Colonic mucosa (tissue), 4 donors: Measurements from ENCODE around the gene STAU1. TPM values are rescaled to one million over a fixed set of nuclear protein-coding genes. Genes with fewer than 3 reads are reported as not detected.

Experiments used
- DNase-seq: peaks from one replicate; pipeline ENCODE4 v3.0.0-alpha.2; 2020
- H3K27ac ChIP-seq: fragments of 200-600 bp; one replicate; pipeline ENCODE4 v1.8.0; 2021
- H3K27me3 ChIP-seq: fragments of 200-600 bp; one replicate; pipeline ENCODE4 v1.8.0; 2021
- H3K36me3 ChIP-seq: fragments of 200-600 bp; one replicate; pipeline ENCODE4 v1.8.0; 2021
- H3K4me1 ChIP-seq: fragments of 200-600 bp; one replicate; pipeline ENCODE4 v1.8.0; 2021; ENCODE audit warnings: mild to moderate bottlenecking
- H3K4me3 ChIP-seq: fragments of 200-600 bp; one replicate; pipeline ENCODE4 v1.8.0; 2021
- H3K9ac ChIP-seq, 2 donors: one replicate each; pipeline ENCODE4 v1.7.0; 2013; ENCODE audit warnings: control low read depth in 2 of 2, low read depth in 2 of 2, low read length in 2 of 2
- H3K9me3 ChIP-seq: fragments of 200-600 bp; one replicate; pipeline ENCODE4 v1.8.0; 2021
- intact Hi-C: fragments of 100-400 bp; cut with DNase I; formaldehyde crosslinking; loops from one replicate; pipeline ENCODE4 v1.14.1; 2022
- total RNA-seq, 2 donors: library from RNA; stranded (reverse); fragmentation: NEBNext Ultra II Directional in 1 of 2; extraction: Animal tissue kit (Norgen Biotek cat#: 25700) in 1 of 2; gene quantifications; one replicate each; pipeline ENCODE4 v1.2.1, GENCODE V29; 2021
- TF ChIP-seq, protein P1 (sequence below): fragments of 200-600 bp; IDR thresholded peaks from one replicate; pipeline ENCODE4 v1.8.0; 2022; ENCODE audit warnings: antibody characterized with exemption, mild to moderate bottlenecking
- donor health status: healthy.
- donor health status: DM: no; HTN: no; CAD: no.
- donor health status: DM: no; HTN: no; CAD: no.

Gene STAU1
- total RNA-seq, 2 donors from 2014 or later: 86.6 to 106 TPM

DNA sequence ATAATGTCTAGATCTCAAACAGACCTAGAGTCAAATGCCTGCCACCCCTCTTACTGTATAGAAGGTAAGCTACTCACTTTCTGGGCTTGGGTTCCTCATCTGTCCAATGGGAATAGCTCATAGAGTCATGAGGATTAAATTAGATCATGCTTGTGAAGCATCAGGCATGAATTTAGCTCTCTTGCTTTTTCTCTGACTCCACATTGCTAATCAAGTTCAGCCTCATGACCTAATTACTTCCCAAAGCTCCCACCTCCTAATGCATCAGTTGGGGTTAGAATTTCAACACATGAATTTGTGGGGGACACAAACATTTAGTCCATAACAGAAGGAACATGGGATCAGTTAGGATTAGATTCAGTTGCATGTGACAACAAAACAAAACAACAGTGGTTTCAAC lies 26.4 kb upstream of the STAU1 start:
- Histone ChIP-seq H3K9ac (no peak overlapping the region), H3K36me3 (no peaks in the 10 kb centered on the region), H3K4me1 (no peaks in the 10 kb centered on the region), H3K27me3 (no peaks in the 10 kb centered on the region), H3K4me3 (no peak overlapping the region), H3K9me3 (no peaks in the 10 kb centered on the region), H3K27ac (no peak overlapping the region)
- TF ChIP-seq, protein P1, sequence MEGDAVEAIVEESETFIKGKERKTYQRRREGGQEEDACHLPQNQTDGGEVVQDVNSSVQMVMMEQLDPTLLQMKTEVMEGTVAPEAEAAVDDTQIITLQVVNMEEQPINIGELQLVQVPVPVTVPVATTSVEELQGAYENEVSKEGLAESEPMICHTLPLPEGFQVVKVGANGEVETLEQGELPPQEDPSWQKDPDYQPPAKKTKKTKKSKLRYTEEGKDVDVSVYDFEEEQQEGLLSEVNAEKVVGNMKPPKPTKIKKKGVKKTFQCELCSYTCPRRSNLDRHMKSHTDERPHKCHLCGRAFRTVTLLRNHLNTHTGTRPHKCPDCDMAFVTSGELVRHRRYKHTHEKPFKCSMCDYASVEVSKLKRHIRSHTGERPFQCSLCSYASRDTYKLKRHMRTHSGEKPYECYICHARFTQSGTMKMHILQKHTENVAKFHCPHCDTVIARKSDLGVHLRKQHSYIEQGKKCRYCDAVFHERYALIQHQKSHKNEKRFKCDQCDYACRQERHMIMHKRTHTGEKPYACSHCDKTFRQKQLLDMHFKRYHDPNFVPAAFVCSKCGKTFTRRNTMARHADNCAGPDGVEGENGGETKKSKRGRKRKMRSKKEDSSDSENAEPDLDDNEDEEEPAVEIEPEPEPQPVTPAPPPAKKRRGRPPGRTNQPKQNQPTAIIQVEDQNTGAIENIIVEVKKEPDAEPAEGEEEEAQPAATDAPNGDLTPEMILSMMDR: no peak
- no peak for DNase-seq
- intact Hi-C loops: no loop called here

DNA sequence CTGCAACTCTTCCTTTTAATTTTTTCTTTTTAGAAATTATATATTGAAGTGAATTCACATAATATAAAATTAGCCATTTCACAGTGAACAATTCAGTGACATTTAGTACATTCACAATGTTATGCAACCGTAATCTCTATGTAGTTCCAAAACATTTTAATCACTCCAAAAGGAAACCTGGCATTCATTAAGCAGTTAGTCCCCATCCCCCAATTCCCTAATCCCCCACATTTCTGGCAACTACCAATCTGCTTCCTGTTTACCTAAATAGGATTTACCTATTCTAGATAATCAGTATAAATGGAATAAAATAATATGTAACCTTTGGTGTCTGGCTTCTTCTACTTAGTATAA lies 22.6 kb upstream of the STAU1 start:
- no peaks in the 10 kb centered on the region for H3K4me1 ChIP-seq
- no peaks in the 10 kb centered on the region for H3K27me3 ChIP-seq
- H3K9me3 ChIP-seq: no peaks in the 10 kb centered on the region
- no peaks in the 10 kb centered on the region for H3K36me3 ChIP-seq
- intact Hi-C loops: no loop called here
- TF ChIP-seq, protein P1: no peak
- no peak overlapping the region for H3K9ac ChIP-seq
- no peak overlapping the region for H3K4me3 ChIP-seq
- no peak for DNase-seq
- H3K27ac ChIP-seq: no peak overlapping the region

DNA sequence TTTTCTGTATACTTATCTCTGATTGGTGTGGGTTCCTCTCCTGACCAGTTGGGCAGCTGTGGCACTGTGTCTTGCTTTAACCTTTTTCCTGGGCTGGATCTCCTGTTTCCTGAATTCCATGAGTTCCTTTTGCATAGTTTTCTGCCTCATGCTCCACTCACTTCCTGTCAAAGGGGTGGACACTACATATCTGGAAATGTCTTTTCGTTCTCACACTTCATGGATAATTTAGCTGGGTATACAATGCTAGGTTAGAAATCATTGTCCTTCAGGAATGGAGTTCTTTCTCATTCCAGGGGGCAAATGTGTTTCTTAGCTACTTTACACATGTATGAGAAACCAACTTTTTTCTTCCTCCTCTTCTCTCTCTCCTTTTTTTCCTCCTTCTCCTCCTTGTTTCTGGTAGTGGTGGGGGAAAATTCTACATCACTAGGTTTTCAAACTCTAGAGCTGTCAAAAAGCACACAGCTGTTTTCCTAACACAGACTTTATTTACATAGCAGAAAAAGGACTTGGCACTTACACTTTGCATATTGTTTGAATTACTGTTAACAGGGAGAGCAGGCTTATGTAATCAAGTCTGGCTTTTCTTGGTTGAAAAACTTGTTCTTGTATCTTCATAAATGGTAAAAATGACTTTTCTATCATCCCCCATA lies 22.1 kb upstream of the STAU1 start:
- H3K4me1 ChIP-seq: no peaks in the 10 kb centered on the region
- TF ChIP-seq, protein P1: no peak
- H3K4me3 ChIP-seq: no peak overlapping the region
- no peak overlapping the region for H3K9ac ChIP-seq
- no peaks in the 10 kb centered on the region for H3K36me3 ChIP-seq
- no peak for DNase-seq
- no peaks in the 10 kb centered on the region for H3K27me3 ChIP-seq
- no peaks in the 10 kb centered on the region for H3K9me3 ChIP-seq
- intact Hi-C loops: no loop called here
- H3K27ac ChIP-seq: no peak overlapping the region

DNA sequence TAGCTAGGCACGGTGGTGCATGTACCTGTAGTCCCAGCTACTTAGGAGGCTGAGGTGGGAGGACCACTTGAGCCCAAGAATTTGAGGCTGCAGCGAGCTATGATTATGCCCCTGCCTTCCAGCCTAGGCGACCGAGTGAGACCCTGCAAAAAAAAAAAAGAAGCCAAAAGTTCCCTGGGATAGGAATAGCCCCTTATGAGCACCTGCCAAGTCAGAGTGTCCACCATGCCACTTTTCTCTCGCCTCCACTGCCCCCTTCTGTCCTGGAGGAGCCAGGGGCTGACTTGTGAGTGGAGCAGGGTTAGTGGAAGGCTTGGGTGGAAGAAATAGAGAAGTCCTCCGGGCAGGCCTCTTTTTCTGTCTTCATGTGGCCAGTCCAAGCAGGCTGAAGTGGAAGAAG lies 18.9 kb upstream of the STAU1 start:
- no peak for DNase-seq

DNA sequence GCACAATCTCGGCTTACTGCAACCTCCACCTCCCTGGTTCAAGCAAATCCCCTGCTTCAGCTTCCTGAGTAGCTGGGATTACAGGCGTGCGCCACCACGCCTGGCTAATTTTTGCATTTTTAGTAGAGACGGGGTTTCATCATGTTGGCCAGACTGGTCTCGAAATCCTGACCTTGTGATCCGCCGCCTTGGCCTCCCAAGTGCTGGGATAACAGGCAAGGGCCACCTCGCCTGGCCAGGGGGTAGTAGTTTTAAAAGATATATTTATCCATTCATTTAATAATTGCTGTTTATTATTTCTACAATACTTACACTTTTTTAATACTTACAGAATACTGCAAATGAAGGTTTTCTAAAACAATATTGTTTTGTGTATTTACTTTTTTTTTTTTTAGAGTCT lies 15.6 kb upstream of the STAU1 start:
- Histone ChIP-seq H3K4me3 (no peak overlapping the region), H3K27ac (no peak overlapping the region), H3K27me3 (no peaks in the 10 kb centered on the region), H3K9ac (no peak overlapping the region), H3K4me1 (no peaks in the 10 kb centered on the region), H3K9me3 (no peaks in the 10 kb centered on the region), H3K36me3 (no peaks in the 10 kb centered on the region)
- intact Hi-C loops: no loop called here
- no peak for DNase-seq
- TF ChIP-seq, protein P1: no peak

More for the DNA sequence above, 18.9 kb upstream of the STAU1 start:
- no peaks in the 10 kb centered on the region for H3K9me3 ChIP-seq
- intact Hi-C loops: no loop called here
- TF ChIP-seq, protein P1: no peak
- no peak overlapping the region for H3K4me3 ChIP-seq
- no peak overlapping the region for H3K9ac ChIP-seq
- no peak overlapping the region for H3K27ac ChIP-seq
- H3K27me3 ChIP-seq: no peaks in the 10 kb centered on the region
- H3K4me1 ChIP-seq: no peaks in the 10 kb centered on the region
- H3K36me3 ChIP-seq: no peaks in the 10 kb centered on the region
